ENCODE results near the gene NUMA1. TPM values are rescaled to one million over a fixed set of nuclear protein-coding genes. Genes with fewer than 3 reads are reported as not detected.

Gene NUMA1
- total RNA-seq, 3 donors from 2014 or later (not counting 1 experiment from before 2014, with no cell fraction given) = 261 to 290 (median 262) TPM

- no peak overlapping the region for H3K27ac ChIP-seq (ENCODE audit: low read length)
- intact Hi-C loops (cut with micrococcal nuclease) = no loop called here
- no peaks in the 10 kb centered on the region for H3K27me3 ChIP-seq (ENCODE audit: control insufficient read depth, insufficient read depth, low read length)
- no peak overlapping the region for H3K4me3 ChIP-seq (ENCODE audit: low read length)
- peaks cover 2% of the 10 kb centered on the region for H3K36me3 ChIP-seq (ENCODE audit: control insufficient read depth, insufficient read depth, low read length)
- peaks cover 26% of the 10 kb centered on the region for H3K4me1 ChIP-seq (ENCODE audit: control insufficient read depth, insufficient read depth, low read length)
- H3K27ac Mint-ChIP-seq = peak overlapping the region in 1 of 2 donors; percentile 58
- H3K4me1 Mint-ChIP-seq = peaks cover 19 to 25% of the 10 kb centered on the region in 2 donors
- H3K9me3 Mint-ChIP-seq = no peaks in the 10 kb centered on the region
- peak in 1 of 2 donors; percentile 30 for DNase-seq
- ATAC-seq = peak in 1 of 3 donors; percentile 58
- H3K36me3 Mint-ChIP-seq = no peaks in the 10 kb centered on the region
- 82% methylated on average over 8 of the region's 8 CpGs for WGBS (ENCODE audit: insufficient coverage)
- no peaks in the 10 kb centered on the region for H3K9me3 ChIP-seq (ENCODE audit: control insufficient read depth, insufficient read depth, low read length)
- no peak overlapping the region for H3K4me3 Mint-ChIP-seq
- H3K27me3 Mint-ChIP-seq (ENCODE audit: low read depth in 2 of 2) = no peaks in the 10 kb centered on the region
- TF ChIP-seq, protein P1, sequence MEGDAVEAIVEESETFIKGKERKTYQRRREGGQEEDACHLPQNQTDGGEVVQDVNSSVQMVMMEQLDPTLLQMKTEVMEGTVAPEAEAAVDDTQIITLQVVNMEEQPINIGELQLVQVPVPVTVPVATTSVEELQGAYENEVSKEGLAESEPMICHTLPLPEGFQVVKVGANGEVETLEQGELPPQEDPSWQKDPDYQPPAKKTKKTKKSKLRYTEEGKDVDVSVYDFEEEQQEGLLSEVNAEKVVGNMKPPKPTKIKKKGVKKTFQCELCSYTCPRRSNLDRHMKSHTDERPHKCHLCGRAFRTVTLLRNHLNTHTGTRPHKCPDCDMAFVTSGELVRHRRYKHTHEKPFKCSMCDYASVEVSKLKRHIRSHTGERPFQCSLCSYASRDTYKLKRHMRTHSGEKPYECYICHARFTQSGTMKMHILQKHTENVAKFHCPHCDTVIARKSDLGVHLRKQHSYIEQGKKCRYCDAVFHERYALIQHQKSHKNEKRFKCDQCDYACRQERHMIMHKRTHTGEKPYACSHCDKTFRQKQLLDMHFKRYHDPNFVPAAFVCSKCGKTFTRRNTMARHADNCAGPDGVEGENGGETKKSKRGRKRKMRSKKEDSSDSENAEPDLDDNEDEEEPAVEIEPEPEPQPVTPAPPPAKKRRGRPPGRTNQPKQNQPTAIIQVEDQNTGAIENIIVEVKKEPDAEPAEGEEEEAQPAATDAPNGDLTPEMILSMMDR (IDR thresholded peaks at IDR 0.05) = no peak
Observed at GRCh38 chr11:71996946-71997345, 83.4 kb downstream of the NUMA1 start.

DNA sequence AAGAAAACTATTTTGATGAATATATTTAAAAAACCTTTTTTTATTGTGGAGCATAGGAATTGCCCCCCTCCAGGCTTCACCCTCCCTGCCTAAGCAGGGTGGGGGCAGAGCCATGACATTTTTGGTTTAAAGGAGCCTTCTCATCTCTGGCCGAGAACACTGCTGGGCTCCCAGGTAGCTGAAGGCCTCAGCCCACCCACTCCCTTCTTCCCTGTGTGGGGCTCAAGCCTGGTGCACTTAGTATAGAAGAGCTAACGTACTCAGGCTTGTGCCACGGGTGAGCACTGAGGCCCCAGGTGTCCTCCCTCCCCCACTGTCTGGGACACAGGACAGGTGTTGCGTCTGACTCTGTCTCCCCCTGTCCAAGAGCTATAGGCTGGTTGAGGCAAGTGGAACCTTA, 83.8 kb downstream of the NUMA1 start:
- no peak for ATAC-seq
- no peaks in the 10 kb centered on the region for H3K27me3 Mint-ChIP-seq (ENCODE audit: low read depth in 2 of 2)
- no peak overlapping the region for H3K4me3 Mint-ChIP-seq

DNA sequence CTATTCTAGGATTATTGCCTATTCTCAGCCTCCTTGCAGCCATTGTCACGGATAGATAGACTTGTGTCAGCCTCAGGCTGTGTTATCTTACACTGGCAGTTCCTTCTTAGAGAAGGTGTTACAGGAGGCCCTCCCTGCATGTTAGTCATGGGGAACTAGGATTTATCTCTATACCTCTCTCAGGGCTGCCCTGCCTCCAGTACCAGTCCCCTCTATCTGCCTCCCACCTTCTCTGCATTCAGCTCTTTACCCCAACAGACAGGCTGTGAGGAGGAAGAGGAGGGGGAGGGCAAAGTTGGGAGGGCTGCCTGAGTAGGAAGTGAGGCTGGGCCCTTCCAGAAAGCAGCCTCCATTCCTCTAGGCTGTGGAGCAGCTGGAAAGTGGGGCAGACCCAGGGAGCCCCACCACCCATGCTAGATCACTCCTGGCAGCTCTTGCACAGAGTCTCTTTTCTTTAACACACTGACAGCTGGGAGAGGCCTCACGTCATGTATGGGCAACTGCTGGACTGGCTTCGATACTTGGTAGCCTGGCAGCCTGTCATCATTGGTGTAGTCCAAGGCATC, 84.5 kb downstream of the NUMA1 start:
- no peaks in the 10 kb centered on the region for H3K9me3 Mint-ChIP-seq
- H3K36me3 ChIP-seq (ENCODE audit: control insufficient read depth, insufficient read depth, low read length) = peaks cover 1% of the 10 kb centered on the region
- H3K4me1 Mint-ChIP-seq = peaks cover 19 to 25% of the 10 kb centered on the region in 2 donors
- 91% methylated on average over 2 of the region's 3 CpGs for WGBS (ENCODE audit: insufficient coverage)
- H3K27ac ChIP-seq (ENCODE audit: low read length) = no peak overlapping the region
- no peaks in the 10 kb centered on the region for H3K9me3 ChIP-seq (ENCODE audit: control insufficient read depth, insufficient read depth, low read length)
- no peak overlapping the region for H3K4me3 Mint-ChIP-seq
- no peaks in the 10 kb centered on the region for H3K27me3 Mint-ChIP-seq (ENCODE audit: low read depth in 2 of 2)
- intact Hi-C loops (cut with micrococcal nuclease) = no loop called here
- no peaks in the 10 kb centered on the region for H3K27me3 ChIP-seq (ENCODE audit: control insufficient read depth, insufficient read depth, low read length)
- H3K36me3 Mint-ChIP-seq = no peaks in the 10 kb centered on the region
- no peak for ATAC-seq
- TF ChIP-seq, protein P1 (IDR thresholded peaks at IDR 0.05) = no peak
- no peak overlapping the region for H3K4me3 ChIP-seq (ENCODE audit: low read length)
- peaks cover 26% of the 10 kb centered on the region for H3K4me1 ChIP-seq (ENCODE audit: control insufficient read depth, insufficient read depth, low read length)
- H3K27ac Mint-ChIP-seq = no peak overlapping the region
- no peak for DNase-seq

More for the DNA sequence above, 83.8 kb downstream of the NUMA1 start:
- Histone ChIP-seq H3K4me3 (ENCODE audit: low read length) (no peak overlapping the region), H3K4me1 (ENCODE audit: control insufficient read depth, insufficient read depth, low read length) (peaks cover 26% of the 10 kb centered on the region), H3K9me3 (ENCODE audit: control insufficient read depth, insufficient read depth, low read length) (no peaks in the 10 kb centered on the region), H3K27me3 (ENCODE audit: control insufficient read depth, insufficient read depth, low read length) (no peaks in the 10 kb centered on the region), H3K36me3 (ENCODE audit: control insufficient read depth, insufficient read depth, low read length) (peaks cover 2% of the 10 kb centered on the region), H3K27ac (ENCODE audit: low read length) (no peak overlapping the region)
- H3K27ac Mint-ChIP-seq = peak overlapping the region in 1 of 2 donors; percentile 58
- H3K4me1 Mint-ChIP-seq = peaks cover 19 to 25% of the 10 kb centered on the region in 2 donors
- 92% methylated on average over 3 of the region's 4 CpGs for WGBS (ENCODE audit: insufficient coverage)
- intact Hi-C loops (cut with micrococcal nuclease) = no loop called here
- no peaks in the 10 kb centered on the region for H3K9me3 Mint-ChIP-seq
- H3K36me3 Mint-ChIP-seq = no peaks in the 10 kb centered on the region
- TF ChIP-seq, protein P1 (IDR thresholded peaks at IDR 0.05) = no peak
- DNase-seq = no peak

- no peak overlapping the region for H3K27ac Mint-ChIP-seq
Observed at GRCh38 chr11:71994786-71995185, 85.6 kb downstream of the NUMA1 start.

More at GRCh38 chr11:71994786-71995185, 85.6 kb downstream of the NUMA1 start:
- Histone ChIP-seq H3K4me1 (ENCODE audit: control insufficient read depth, insufficient read depth, low read length) (peaks cover 23% of the 10 kb centered on the region), H3K9me3 (ENCODE audit: control insufficient read depth, insufficient read depth, low read length) (no peaks in the 10 kb centered on the region), H3K27ac (ENCODE audit: low read length) (no peak overlapping the region), H3K36me3 (ENCODE audit: control insufficient read depth, insufficient read depth, low read length) (peaks cover 2% of the 10 kb centered on the region), H3K4me3 (ENCODE audit: low read length) (no peak overlapping the region), H3K27me3 (ENCODE audit: control insufficient read depth, insufficient read depth, low read length) (no peaks in the 10 kb centered on the region)
- intact Hi-C loops (cut with micrococcal nuclease) = no loop called here
- no peaks in the 10 kb centered on the region for H3K36me3 Mint-ChIP-seq
- DNase-seq = no peak
- no peaks in the 10 kb centered on the region for H3K9me3 Mint-ChIP-seq
- H3K4me1 Mint-ChIP-seq = peaks cover 19 to 22% of the 10 kb centered on the region in 2 donors
- ATAC-seq = no peak
- H3K4me3 Mint-ChIP-seq = no peak overlapping the region
- TF ChIP-seq, protein P1 (IDR thresholded peaks at IDR 0.05) = no peak
- H3K27me3 Mint-ChIP-seq (ENCODE audit: low read depth in 2 of 2) = no peaks in the 10 kb centered on the region
- 97% methylated on average over 3 of the region's 3 CpGs for WGBS (ENCODE audit: insufficient coverage)
